GM21717 (cell line): ENCODE results near the gene CEP55.
"Not testable (repeated sequence)": the region's sequence is repeated elsewhere in the genome, so short reads cannot be mapped to it uniquely, and the experiment has no call there.

Experiments used
- ATAC-seq: cut with Tn5 transposase; IDR thresholded peaks from one replicate; pipeline ENCODE4 v1.9.1; 2021; ENCODE audit warnings: mild to moderate bottlenecking, moderate library complexity; ENCODE audit not compliant: unreplicated experiment

CEP55 gene

DNA sequence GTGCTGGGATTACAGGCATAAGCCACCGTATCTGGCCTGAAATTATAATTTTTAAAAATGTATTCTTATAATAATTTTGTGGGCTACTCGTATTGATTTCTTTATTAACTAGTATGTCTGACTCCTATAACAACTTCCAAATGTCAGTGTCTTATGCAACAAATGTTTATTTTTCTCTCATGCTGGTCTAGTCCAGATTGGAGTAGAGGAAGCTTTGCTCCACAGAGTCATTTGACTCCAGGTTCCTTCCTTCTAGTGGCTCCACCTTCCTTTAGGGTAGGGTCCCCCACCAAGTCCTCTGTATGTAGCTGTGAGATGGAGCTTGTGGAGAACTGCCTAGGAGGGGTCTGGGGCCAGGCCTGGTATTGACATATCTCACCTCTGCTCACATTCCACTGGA, 8.7 kb downstream of the CEP55 start:
- ATAC-seq, result no peak

DNA sequence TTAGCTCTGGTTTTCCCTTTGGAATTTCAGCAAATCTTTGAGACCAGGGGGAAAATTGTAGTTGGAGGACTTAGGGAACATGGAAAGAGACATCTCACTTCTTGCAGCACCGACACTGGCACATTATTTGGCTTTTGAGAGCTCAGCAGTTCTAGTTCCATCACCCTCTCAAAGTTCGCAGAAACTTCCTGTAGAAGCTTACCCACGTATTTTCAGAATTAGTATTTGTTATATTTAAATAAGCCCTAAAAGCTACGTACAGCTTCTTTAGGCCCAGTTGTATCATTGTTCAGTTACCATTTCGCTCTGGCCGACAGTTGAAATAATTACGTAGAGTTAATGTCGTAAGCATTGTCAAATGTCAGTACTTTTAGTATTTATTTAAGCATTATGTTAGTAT, 13.4 kb downstream of the CEP55 start:
- ATAC-seq, result no peak

DNA sequence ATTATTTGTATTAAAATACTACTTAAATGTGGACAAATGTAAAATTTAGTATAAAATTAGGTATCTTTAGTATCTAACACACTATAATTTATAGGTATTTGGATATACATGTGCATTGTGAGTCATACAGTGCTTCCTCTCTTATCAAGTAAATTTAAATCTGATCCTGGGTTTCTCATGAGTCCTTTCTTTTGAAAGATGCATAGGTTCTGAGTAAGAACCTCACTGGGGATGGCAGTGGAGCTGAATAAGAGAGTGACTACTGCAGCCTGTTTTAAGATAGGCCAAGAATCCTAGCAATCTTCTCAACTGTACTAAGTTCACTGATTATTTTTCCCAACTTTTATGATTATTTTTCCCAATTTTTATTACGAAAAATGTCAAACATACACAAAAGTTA, 16.2 kb downstream of the CEP55 start:
- ATAC-seq, result no peak

DNA sequence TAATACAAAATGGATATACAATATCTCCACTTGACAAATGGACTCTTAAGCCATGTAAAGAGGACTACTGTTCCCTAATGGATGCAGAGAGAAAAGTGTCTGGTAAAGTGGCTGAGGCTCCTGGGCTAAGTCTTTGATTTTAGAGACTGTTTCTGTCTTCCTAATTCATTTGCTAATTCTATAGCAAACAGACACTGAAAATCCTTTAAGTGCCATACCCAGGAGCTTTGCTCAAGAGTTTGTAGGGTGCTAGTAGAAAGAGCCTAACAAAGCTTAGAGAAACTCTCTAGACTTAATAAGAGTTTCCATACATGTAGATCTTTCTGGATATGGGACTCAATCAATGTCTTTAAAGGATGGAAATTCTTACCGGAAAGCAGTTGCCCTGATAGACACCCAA, 16.7 kb downstream of the CEP55 start:
- no peak for ATAC-seq

DNA sequence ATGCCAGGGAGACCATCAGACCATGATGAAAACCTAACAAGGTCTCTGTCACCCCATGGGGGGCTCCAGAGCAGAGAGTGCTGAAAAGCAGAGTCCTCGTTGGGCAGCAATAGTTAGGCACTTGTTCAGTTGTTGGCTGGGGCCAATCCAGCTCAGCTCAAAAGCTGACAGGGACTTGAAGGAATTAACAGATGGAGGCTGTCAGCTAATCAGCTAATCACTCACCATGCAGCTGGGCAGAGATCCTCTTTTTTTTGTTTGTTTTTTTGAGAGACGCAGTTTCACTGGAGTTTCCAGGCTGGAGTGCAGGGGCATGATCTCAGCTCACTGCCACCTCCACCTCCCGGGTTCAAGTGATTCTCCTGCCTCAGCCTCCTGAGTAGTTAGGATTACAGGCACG, 18.1 kb downstream of the CEP55 start:
- no peak for ATAC-seq

DNA sequence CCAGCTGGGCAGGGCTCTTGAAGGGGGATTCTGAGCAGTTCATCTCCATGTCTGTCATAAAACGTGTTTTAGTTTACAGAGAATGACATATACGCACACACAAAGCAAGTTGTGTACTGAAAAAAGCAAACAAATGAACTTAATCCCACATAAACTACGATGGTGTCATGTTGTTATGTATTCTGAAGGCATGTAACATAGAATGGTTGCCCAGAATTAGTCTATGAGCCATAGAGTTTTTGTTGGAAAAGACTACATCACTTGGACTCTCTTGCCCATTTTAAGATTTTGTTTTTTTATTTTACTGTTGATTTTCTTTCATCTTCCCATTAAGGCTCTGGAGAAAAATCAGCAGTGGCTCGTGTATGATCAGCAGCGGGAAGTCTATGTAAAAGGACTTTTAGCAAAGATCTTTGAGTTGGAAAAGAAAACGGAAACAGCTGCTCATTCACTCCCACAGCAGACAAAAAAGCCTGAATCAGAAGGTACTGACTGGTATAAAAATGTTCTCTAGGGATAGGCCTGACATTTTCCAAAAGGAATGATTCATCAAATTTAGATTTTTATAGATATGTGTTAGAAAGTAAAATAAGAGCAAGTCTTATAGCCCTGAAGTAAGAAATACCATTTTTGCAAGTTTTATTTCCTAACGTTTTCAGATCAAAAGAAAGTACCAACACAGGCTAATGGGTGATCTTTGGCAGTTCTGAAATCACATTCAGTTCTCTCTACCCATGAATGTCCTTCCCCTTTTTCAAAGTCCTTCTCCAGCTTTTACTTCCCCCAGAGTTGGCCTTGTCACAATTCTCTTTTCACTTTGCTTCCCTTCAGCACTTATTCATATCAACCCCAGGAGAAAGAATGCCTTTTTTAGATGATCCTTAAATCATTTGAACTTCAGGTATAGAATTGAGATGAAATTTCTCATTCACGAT, 18.9 kb downstream of the CEP55 start:
- ATAC-seq, result no peak

DNA sequence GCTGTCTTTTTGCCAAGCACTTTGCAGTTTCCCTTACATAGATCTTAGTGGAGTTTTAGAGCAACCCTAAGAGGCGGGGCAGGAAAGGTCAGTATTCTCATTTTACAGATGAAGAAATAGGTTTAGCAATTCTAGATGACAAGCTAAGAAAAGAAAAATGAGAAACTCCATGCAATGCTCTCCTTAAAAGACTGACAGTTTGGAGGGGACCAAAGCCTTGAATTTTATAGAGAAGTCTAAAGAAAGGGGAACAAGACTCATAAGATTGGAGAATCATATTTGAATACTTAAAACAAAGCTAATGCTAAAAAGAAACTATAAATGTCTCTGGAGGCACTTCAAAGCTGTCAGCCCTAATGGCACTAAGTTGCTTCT, 19.6 kb downstream of the CEP55 start:
- ATAC-seq, result no peak

DNA sequence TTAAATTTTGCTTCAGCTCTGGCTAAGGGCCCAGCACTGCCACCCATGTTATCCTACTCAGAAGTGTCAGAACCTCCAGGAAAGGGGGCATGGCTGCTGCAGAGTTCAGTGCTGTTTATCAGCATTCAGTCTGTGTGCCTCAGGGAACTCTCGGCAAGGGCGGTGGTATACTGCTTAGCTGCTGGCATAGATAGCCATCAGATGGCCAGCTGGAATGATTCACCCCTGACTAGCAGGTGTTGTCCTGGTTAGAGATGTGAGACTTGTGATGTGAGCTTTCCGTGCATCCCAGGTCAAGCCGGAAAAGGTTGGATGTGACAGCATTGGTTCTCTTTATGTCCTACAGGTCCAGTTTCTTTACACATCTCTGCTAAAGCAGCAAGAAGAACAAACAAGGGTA, 22.1 kb downstream of the CEP55 start:
- ATAC-seq, result no peak

DNA sequence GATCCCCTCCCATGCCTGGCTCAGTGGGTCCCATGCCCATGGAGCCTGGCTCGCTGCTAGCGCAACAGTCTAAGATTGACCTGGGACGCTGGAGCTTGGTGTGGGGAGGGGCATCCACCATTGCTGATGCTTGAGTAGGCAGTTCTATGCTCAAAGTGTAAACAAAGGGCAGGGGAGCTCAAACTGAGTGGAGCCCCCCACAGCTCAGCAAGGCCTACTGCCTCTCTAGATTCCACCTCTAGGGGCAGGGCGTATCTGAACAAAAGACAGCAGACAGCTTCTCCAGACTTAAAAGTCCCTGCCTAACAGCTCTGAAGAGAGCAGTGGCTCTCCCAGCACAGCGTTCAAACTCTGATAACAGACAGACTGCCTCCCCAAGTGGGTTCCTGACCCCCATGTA, 38.9 kb downstream of the CEP55 start:
- no peak for ATAC-seq

DNA sequence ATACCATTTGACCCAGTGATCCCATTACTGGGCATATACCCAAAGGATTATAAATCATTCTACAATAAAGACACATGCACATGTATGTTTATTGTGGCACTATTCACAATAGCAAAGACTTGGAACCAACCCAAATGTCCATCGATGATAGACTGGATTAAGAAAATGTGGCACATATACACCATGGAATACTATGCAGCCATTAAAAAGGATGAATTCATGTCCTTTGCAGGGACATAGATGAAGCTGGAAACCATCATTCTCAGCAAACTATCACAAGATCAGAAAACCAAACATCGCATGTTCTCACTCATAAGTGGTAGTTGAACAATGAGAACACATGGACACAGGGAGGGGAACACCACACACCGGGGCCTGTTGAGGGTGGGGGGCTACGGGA, 44.5 kb downstream of the CEP55 start:
- ATAC-seq, result not testable (repeated sequence)

DNA sequence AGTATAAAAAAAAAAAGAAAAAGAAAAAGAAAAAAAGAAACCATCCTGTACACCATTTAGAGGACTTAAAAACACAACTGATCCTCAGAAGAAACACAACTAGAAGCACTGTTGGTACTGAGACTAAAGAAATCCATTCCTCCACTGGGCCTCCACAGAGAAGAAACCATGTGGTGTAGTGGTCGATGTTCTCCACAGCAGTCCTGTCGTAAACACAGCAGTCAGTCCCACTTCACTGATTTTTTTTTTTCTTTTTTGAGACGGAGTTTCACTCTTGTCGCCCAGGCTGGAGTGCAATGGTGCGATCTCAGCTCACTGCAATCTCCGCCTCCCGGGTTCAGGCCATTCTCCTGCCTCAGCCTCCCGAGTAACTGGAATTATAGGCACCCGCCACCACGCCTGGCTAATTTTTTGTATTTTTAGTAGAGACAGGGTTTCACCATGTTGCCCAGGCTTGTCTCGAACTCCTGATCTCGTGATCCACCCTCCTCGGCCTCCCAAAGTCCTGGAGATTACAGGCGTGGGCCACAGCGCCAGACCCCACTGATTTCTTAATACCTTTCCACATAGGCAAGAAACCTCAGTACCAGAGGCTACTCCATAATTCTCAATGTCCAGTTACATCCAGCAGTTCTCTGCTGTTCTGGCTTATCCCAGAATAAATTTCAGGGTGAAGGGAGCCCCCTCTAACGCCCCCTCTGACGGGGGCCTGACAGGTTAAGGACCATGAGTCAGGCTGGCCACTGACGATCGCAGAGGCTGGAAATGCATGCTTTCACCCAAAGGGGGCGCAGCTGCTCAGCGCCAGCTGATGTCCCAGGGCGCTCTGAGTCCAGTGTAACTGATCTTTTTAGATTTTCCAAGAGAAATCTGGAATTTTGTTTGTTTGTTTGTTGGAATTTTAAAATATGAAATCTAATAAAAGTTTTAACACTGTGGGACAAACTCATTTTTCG, 45.3 kb downstream of the CEP55 start:
- no peak for ATAC-seq

DNA sequence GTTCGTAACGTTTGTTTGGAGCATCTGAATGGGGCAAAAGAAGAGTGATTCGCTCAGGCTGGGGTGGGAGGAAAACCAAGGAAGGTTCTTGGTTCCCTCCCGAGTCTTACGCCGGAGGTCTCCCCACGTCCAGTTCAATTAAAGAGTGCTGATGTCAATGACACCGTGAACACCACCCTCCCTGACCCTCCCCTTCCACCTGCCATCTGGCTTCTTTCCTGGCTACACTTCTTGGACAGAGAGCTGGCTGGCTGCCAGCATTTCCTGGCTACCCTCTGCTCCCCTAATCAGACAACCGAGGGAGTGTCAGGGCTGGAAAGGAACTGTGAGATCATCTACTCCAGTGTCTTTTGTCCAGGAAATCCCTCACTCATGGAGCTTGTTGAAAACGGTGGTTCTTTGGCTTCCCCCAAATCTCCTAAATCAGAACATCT, 46.0 kb downstream of the CEP55 start:
- no peak for ATAC-seq

DNA sequence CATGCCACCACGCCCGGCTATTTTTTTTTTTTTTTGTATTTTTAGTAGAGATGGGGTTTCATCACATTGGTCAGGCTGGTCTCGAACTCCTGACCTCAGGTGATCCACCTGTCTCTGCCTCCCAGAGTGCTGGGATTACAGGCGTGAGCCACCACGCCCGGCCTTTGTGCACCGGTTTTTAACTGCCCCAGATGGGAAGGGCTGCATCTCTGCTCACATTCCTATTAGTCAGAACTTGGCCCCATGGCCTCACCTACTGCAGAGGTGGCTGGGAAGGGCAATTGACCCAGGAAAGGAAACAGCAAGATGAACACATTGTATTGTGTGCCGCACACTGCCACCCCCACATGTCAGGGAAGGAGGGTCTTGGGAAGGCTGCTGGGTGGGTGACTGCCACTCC, 50.6 kb downstream of the CEP55 start:
- not testable (repeated sequence) for ATAC-seq

DNA sequence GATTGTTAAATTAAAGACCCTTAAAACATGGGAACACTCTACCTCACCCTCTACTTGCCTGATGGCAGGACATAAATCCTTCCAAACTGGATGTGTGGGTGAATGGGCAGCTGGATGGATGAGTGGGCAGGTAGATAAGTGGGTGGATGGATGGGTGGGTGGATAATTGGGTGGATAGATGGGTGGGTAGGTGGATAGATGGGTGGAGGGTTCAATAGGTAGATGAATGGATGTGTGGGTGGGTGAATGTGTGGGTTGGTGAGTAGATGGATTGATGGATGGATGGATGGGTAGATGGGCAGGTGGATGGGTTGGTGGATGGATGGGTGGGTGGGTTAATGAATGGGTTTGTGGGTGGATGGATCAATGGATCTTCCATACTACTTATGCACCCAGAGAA, 51.1 kb downstream of the CEP55 start:
- no peak for ATAC-seq

DNA sequence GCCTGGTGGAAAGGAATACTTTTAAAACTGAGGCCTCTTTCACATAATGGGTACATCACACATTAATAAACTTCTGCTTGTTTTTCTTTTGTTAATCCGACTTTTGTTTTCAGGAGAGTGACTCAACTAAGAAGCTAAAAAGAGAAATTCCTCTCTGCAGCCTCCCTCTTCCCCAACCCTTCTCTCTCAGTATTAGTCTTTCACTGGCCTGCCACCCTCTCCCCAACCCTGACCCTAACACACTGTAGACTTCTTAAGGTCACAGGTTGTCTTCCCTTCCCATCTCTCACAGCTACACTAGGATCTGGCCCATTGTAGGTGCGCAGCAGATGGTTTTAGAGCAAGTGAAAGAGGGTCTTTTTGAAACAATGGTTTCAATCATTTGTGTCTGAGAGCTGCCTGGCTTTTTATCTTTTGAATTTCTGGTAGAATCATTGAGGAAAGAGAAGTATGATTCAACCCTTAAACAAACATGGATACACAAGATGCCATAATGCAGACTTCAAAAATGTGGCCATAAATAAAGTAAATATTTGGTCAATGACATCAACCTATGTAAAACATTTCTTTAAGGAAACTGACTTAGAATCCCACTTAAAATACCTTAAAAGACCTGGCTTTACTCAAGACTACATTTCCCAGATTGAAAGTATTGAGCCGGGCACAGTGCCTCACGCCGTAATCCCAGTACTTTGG, 52.1 kb downstream of the CEP55 start:
- no peak for ATAC-seq

DNA sequence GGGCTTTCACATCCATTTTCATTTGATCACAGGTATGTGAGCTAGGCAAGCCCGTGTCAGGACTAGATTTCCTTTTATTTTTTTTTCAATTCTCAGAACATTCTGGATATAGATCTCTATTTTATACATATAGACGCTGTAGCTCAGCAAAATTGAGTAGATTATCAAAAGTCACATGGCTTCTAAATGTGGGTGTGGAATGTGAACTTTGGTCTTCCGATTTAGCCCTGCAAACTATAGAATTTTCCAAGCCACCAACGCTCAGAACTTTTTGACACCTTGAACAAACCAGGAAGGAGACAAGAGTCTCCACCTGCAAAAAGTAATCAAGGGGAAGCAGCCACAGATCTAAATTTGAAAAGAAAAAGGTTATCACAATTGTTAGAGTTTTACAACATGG, 54.2 kb downstream of the CEP55 start:
- no peak for ATAC-seq

DNA sequence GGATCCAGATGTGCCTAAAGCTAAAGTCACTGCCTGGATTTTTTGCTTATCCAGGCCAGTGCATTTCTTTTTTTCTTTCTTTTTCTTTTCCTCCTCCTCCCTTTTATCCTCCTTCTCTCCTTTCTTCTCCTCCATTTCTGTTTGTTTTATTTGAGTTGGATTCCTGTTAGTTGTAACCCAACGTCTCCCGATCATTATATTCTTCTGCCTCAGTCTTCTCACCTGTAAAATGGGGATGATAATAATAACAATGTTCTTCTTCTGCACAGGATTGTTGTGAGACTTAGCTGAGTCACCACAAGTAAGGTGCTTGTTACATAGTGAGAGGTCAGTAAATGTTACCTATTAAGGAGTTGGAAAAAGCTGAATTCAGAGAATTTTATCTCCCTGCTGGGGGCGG, 56.4 kb downstream of the CEP55 start:
- ATAC-seq, result no peak

DNA sequence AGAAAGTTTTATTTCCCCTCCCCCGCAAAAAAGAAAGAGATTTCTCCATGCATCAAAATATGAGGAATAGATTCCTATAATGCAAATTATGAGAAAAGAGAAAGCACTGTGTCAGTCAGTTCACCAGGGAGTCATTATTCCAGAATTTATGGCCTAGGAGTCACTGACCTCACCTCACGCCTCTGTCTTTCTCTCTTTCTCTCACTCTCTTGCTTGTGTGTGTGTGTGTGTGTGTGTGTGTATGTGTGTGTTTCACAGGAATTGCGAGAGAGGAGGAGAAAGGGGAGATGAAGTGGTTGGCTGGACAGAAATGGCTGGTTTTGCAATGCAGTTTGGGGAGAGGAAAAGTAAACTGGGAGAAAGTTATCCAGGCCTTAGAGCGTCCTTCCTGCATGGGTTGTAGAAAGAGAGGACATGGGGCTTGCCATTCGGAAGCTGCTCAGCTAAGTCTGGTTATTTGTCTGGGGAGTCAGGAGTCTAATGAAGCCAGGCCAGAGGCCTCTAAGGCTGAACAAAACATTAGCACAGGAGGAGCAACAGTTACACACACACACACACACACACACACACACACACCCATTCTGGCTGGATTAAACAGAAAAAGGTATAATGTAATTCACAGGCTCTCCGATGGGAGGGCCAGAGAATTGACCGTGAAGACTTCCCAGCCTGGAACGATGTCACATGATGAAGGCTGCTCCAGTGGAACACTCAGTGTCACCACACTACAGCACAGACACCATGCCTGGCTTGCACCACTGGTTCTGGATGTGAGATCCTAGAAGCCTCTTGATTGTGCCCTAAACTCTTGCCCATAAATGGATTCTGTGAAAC, 57.3 kb downstream of the CEP55 start:
- ATAC-seq, result no peak

DNA sequence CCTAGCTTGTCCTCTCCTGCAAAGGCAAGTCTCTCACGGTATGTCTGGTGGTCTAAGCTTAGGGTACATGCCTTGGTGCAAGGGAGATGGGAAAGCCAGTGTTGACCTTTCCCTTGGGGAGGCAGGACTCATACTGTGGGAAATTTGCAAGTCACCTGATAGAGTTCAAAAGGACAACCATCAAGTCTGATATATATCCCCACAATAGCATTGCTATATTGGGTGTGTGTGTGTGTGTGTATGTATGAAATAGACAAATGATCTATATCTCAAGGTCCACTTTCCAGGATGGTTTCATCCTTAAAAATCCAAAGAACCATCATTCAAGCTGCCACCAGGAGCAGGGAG, 57.9 kb downstream of the CEP55 start:
- ATAC-seq, result no peak

DNA sequence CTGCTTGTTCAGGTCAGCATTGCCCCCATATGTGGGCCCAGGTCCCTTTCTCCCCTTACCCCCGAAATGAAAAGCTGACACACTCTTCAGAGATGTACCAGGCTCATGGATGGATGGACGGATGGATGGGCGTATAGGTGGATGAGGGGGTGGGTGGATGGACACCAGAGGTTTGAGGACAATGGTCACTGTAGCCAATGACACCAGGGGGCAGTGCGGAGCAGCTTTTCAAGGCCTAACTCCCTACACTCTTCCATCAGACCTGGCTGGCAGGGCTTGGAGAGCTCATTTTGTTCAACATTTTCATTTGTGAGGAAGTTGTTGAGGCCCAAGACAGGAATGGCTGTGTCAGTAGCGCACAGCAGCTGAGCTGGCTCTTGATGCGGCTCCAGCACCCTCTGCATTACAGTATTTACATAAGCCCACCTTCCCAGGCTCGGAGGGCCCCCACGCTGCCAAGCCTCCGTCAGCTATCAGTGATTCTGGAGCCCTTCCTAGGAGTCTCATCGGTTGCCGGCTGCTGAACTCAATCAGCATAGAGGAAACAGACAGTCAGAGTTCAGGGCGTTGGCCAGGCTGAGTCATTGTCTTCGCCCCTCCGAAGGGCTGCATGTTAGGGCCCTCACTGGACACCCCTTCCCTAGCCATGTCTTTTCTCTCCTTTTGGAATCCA, 58.5 kb downstream of the CEP55 start:
- ATAC-seq, result peak; percentile 56
